ENCODE results near the gene RELA.
A peak's percentile ranks its signal among the peaks of the same experiment; 100 is the strongest.
"Not testable (repeated sequence)": the region's sequence is repeated elsewhere in the genome, so short reads cannot be mapped to it uniquely, and the experiment has no call there.

The RELA gene

DNA sequence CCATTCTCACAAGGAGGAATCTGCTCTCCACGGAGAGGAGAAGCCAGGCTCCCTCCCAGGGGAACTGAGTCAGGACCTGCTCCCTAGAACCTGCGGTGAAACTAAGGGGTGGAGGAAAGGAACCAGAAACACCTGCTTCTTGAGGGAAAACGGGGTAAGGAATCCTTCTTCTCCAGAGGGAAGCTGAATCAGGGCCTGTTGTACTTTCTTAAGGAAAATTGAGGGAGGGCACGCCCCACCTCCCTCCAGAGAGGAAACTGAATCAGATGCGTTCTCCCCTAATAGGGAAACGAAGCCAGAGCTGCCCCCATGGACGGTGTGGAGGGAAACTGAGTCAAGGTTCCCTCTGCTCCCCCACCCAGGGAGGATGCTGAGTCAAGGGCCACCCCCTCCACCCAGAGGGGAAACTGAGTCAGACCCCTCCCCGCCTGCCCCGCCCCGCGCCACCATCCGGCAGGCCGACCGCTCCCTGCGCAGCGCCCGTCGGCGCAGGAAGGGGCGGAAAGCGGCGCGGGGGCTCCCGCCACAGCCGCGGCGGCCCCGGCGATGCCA lies 393 bp downstream of the RELA start:
- no peak for DNase-seq (ENCODE audit: low read depth in 1 of 2, low spot score in 1 of 2)
- H3K4me3 ChIP-seq (replicated peaks; ENCODE audit: insufficient read depth, low read length): peak overlapping the region; percentile 97
- no peaks in the 10 kb centered on the region for H3K27me3 ChIP-seq (ENCODE audit: insufficient read depth, poor library complexity, severe bottlenecking)
- TF ChIP-seq, protein P1, sequence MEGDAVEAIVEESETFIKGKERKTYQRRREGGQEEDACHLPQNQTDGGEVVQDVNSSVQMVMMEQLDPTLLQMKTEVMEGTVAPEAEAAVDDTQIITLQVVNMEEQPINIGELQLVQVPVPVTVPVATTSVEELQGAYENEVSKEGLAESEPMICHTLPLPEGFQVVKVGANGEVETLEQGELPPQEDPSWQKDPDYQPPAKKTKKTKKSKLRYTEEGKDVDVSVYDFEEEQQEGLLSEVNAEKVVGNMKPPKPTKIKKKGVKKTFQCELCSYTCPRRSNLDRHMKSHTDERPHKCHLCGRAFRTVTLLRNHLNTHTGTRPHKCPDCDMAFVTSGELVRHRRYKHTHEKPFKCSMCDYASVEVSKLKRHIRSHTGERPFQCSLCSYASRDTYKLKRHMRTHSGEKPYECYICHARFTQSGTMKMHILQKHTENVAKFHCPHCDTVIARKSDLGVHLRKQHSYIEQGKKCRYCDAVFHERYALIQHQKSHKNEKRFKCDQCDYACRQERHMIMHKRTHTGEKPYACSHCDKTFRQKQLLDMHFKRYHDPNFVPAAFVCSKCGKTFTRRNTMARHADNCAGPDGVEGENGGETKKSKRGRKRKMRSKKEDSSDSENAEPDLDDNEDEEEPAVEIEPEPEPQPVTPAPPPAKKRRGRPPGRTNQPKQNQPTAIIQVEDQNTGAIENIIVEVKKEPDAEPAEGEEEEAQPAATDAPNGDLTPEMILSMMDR (IDR thresholded peaks at IDR 0.05; ENCODE audit: insufficient read depth, low read length): no peak
- TF ChIP-seq POLR2AphosphoS5 (IDR thresholded peaks at IDR 0.05; ENCODE audit: low read depth) (no peak; the same call in 1 of the 2 replicates), GABPA (IDR thresholded peaks at IDR 0.05; ENCODE audit: low read depth) (no peak), SPI1 (IDR thresholded peaks at IDR 0.05; ENCODE audit: borderline replicate concordance, low read depth) (no peak)
- TF ChIP-seq, protein P2, sequence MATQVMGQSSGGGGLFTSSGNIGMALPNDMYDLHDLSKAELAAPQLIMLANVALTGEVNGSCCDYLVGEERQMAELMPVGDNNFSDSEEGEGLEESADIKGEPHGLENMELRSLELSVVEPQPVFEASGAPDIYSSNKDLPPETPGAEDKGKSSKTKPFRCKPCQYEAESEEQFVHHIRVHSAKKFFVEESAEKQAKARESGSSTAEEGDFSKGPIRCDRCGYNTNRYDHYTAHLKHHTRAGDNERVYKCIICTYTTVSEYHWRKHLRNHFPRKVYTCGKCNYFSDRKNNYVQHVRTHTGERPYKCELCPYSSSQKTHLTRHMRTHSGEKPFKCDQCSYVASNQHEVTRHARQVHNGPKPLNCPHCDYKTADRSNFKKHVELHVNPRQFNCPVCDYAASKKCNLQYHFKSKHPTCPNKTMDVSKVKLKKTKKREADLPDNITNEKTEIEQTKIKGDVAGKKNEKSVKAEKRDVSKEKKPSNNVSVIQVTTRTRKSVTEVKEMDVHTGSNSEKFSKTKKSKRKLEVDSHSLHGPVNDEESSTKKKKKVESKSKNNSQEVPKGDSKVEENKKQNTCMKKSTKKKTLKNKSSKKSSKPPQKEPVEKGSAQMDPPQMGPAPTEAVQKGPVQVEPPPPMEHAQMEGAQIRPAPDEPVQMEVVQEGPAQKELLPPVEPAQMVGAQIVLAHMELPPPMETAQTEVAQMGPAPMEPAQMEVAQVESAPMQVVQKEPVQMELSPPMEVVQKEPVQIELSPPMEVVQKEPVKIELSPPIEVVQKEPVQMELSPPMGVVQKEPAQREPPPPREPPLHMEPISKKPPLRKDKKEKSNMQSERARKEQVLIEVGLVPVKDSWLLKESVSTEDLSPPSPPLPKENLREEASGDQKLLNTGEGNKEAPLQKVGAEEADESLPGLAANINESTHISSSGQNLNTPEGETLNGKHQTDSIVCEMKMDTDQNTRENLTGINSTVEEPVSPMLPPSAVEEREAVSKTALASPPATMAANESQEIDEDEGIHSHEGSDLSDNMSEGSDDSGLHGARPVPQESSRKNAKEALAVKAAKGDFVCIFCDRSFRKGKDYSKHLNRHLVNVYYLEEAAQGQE (IDR thresholded peaks at IDR 0.05; ENCODE audit: insufficient replicate concordance, low read depth): no peak
- H3K27ac ChIP-seq (replicated peaks): peak overlapping the region; percentile 67

DNA sequence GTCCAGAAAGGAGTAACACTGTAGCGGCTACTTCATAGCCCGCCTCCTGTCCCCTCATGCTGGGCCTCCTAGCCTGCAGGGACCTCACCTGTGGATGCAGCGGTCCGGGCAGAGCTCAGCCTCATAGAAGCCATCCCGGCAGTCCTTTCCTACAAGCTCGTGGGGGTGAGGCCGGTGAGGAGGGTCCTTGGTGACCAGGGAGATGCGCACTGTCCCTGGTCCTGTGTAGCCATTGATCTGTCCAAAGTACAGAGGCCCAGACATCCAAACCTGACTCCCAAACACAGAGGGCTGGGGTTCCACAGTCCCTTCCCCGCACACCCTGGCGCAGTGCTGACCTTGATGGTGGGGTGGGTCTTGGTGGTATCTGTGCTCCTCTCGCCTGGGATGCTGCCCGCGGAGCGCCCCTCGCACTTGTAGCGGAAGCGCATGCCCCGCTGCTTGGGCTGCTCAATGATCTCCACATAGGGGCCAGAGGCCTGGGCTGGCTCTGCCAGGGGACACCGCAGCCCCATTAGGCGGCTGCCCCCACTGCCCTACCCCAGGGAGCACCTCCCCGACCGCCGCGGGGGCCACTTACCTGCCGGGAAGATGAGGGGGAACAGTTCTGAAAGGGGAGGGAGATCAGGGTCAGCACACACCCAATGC lies 993 bp downstream of the RELA start:
- peak overlapping the region; percentile 97 for H3K4me3 ChIP-seq (replicated peaks; ENCODE audit: insufficient read depth, low read length)
- H3K27ac ChIP-seq (replicated peaks): peak overlapping the region; percentile 67
- no peaks in the 10 kb centered on the region for H3K27me3 ChIP-seq (ENCODE audit: insufficient read depth, poor library complexity, severe bottlenecking)
- no peak for DNase-seq (ENCODE audit: low read depth in 1 of 2, low spot score in 1 of 2)
- no peak for TF ChIP-seq GABPA (IDR thresholded peaks at IDR 0.05; ENCODE audit: low read depth)
- TF ChIP-seq, protein P2 (IDR thresholded peaks at IDR 0.05; ENCODE audit: insufficient replicate concordance, low read depth): no peak
- TF ChIP-seq, protein P1 (IDR thresholded peaks at IDR 0.05; ENCODE audit: insufficient read depth, low read length): no peak
- TF ChIP-seq POLR2AphosphoS5 (IDR thresholded peaks at IDR 0.05; ENCODE audit: low read depth): no peak
- no peak for TF ChIP-seq SPI1 (IDR thresholded peaks at IDR 0.05; ENCODE audit: borderline replicate concordance, low read depth)

DNA sequence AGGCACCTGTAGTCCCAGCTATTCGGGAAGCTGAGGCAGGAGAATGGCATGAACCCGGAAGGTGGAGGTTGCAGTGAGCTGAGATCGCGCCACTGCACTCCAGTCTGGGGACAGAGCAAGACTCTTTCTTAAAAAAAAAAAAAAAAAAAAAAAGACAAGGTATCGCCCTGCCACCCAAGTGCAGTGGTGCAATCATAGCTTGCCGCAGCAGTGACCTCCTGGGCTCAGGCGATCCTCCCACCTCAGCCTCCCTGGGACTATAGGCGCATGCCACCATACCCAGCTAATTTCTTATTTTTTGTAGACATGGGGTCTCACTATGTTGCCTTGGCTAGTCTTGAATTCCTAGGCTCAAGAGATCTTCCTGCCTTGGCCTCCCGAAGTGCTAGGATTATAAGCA lies 1.8 kb downstream of the RELA start:
- not testable (repeated sequence) for H3K4me3 ChIP-seq (replicated peaks; ENCODE audit: insufficient read depth, low read length); H3K27ac ChIP-seq (replicated peaks); DNase-seq (ENCODE audit: low read depth in 1 of 2, low spot score in 1 of 2)

DNA sequence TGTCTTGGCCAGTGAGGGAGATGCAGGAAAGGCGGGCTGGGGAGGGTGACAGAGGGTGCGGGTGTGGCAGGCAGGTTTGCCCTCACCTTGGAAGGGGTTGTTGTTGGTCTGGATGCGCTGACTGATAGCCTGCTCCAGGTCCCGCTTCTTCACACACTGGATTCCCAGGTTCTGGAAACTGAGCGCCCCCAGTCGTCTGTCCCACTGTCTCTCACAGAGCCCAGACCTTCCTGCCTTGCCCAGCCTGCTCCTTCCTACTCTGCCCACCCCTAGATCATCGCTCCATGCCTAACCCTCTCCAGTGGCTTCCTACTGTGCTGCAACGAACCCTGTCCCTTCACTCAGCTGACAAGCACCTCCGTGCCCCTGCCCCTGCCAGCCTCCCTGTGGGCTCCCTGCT lies 2.7 kb downstream of the RELA start:
- no peak overlapping the region for H3K27ac ChIP-seq (replicated peaks)
- no peak for TF ChIP-seq SPI1 (IDR thresholded peaks at IDR 0.05; ENCODE audit: borderline replicate concordance, low read depth)
- TF ChIP-seq GABPA (IDR thresholded peaks at IDR 0.05; ENCODE audit: low read depth): no peak
- TF ChIP-seq, protein P2 (IDR thresholded peaks at IDR 0.05; ENCODE audit: insufficient replicate concordance, low read depth): no peak
- TF ChIP-seq POLR2AphosphoS5 (IDR thresholded peaks at IDR 0.05; ENCODE audit: low read depth): no peak
- TF ChIP-seq, protein P1 (IDR thresholded peaks at IDR 0.05; ENCODE audit: insufficient read depth, low read length): no peak

More for the DNA sequence above, 1.8 kb downstream of the RELA start:
- not testable (repeated sequence) for H3K27me3 ChIP-seq (ENCODE audit: insufficient read depth, poor library complexity, severe bottlenecking)

More for the DNA sequence above, 2.7 kb downstream of the RELA start:
- DNase-seq (ENCODE audit: low read depth in 1 of 2, low spot score in 1 of 2): no peak
- H3K27me3 ChIP-seq (ENCODE audit: insufficient read depth, poor library complexity, severe bottlenecking): no peaks in the 10 kb centered on the region
- no peak overlapping the region for H3K4me3 ChIP-seq (replicated peaks; ENCODE audit: insufficient read depth, low read length)

Data from HL-60 (cell line).